CD8-positive, alpha-beta memory T cell (primary cell): ENCODE results near the gene CALY. TPM values are rescaled to one million over a fixed set of nuclear protein-coding genes. Genes with fewer than 3 reads are reported as not detected.

Experiments used
- CTCF ChIA-PET: fragments of 350-600 bp; sonication (Branson Sonifier 250); formaldehyde crosslinking; loops from one replicate; lab custom pipeline; 2021; ENCODE audit warnings: antibody characterized with exemption; lab: Charles Lee
- POLR2A ChIA-PET: fragments of 350-600 bp; sonication (Branson Sonifier 250); formaldehyde crosslinking; loops from one replicate; lab custom pipeline; 2021; ENCODE audit warnings: antibody characterized with exemption; lab: Charles Lee
- DNase-seq, 5 donors: peaks; one replicate each; pipeline versions ENCODE4 v3.0.0 to v3.0.0-alpha.2; 2020 to 2022; ENCODE audit warnings: mixed read lengths in 1 of 5
- H3K27ac ChIP-seq: one replicate; pipeline ENCODE4 v1.7.0; 2013; ENCODE audit warnings: low read depth, mild to moderate bottlenecking, low read length, moderate library complexity
- H3K27me3 ChIP-seq: 2 replicates; pipeline ENCODE4 v1.7.0; 2013; ENCODE audit warnings: low read length, mild to moderate bottlenecking; ENCODE audit not compliant: insufficient read depth, poor library complexity, severe bottlenecking
- H3K36me3 ChIP-seq: 2 replicates; pipeline ENCODE4 v1.7.0; 2013; ENCODE audit warnings: mild to moderate bottlenecking, low read length, moderate library complexity; ENCODE audit not compliant: insufficient read depth
- H3K4me1 ChIP-seq: 2 replicates; pipeline ENCODE4 v1.7.0; 2013; ENCODE audit warnings: mild to moderate bottlenecking, low read length, moderate library complexity; ENCODE audit not compliant: insufficient read depth
- H3K4me3 ChIP-seq: 2 replicates; pipeline ENCODE4 v1.7.0; 2013; ENCODE audit warnings: mild to moderate bottlenecking, low read length
- H3K9me3 ChIP-seq: 2 replicates; pipeline ENCODE4 v1.7.0; 2013; ENCODE audit warnings: mild to moderate bottlenecking, low read length
- H3K27ac Mint-ChIP-seq, 8 donors: one replicate each; pipeline ENCODE4 v1.8.0; 2020 to 2021; ENCODE audit warnings: mixed read lengths in 8 of 8, mild to moderate bottlenecking in 6 of 8, inconsistent platforms in 3 of 8, moderate library complexity in 3 of 8
- H3K27me3 Mint-ChIP-seq, 2 donors: one replicate each; pipeline ENCODE4 v1.8.0; 2020 to 2021; ENCODE audit warnings: mixed read lengths in 2 of 2, mild to moderate bottlenecking in 1 of 2, moderate library complexity in 1 of 2
- H3K36me3 Mint-ChIP-seq, 3 donors: one replicate each; pipeline ENCODE4 v1.8.0; 2020 to 2021; ENCODE audit warnings: mixed read lengths in 3 of 3, inconsistent platforms in 1 of 3, mild to moderate bottlenecking in 1 of 3
- H3K4me1 Mint-ChIP-seq, 3 donors: one replicate each; pipeline ENCODE4 v1.8.0; 2020 to 2021; ENCODE audit warnings: mixed read lengths in 3 of 3, inconsistent platforms in 1 of 3, mild to moderate bottlenecking in 1 of 3
- H3K4me3 Mint-ChIP-seq, 7 donors: one replicate each; pipeline ENCODE4 v1.8.0; 2020 to 2021; ENCODE audit warnings: mixed read lengths in 7 of 7, mild to moderate bottlenecking in 6 of 7, moderate library complexity in 4 of 7, inconsistent platforms in 2 of 7
- H3K9me3 Mint-ChIP-seq, 5 donors: one replicate each; pipeline ENCODE4 v1.8.0; 2020 to 2022; ENCODE audit warnings: mixed read lengths in 5 of 5, mild to moderate bottlenecking in 3 of 5, moderate library complexity in 2 of 5, inconsistent platforms in 1 of 5
- polyA plus RNA-seq: library from polyadenylated mRNA; unstranded; fragments of 300-500 nt; fragmentation: Illumina TruSeq; gene quantifications from one replicate; pipeline ENCODE4 v1.2.3, GENCODE V29; 2021
- total RNA-seq, 2 experiments: library from RNA; stranded (reverse); gene quantifications; one replicate each; pipeline ENCODE4 v1.2.3, GENCODE V29; 2021

The CALY gene
- total and polyA plus RNA-seq, 3 experiments from 2014 or later = 0.83 to 1.3 (median 0.92) TPM

GRCh38 chr10:133364645-133365431 lies 28.1 kb upstream of the CALY start:
- Histone ChIP-seq H3K27me3 (no peaks in the 10 kb centered on the region), H3K9me3 (no peaks in the 10 kb centered on the region), H3K4me3 (no peak overlapping the region), H3K4me1 (no peaks in the 10 kb centered on the region), H3K27ac (no peak overlapping the region), H3K36me3 (peaks cover 10% of the 10 kb centered on the region)
- Mint-ChIP-seq H3K4me3 (no peak overlapping the region), H3K9me3 (no peaks in the 10 kb centered on the region), H3K36me3 (peaks cover 6 to 61% (median 8%) of the 10 kb centered on the region in 3 donors), H3K27me3 (no peaks in the 10 kb centered on the region), H3K27ac (peak overlapping the region in 2 of 8 donors; percentile 54 to 56), H3K4me1 (peaks cover 6 to 25% (median 24%) of the 10 kb centered on the region in 3 donors)
- POLR2A ChIA-PET = no interaction called here
- CTCF ChIA-PET = no interaction called here
- no peak for DNase-seq

DNA sequence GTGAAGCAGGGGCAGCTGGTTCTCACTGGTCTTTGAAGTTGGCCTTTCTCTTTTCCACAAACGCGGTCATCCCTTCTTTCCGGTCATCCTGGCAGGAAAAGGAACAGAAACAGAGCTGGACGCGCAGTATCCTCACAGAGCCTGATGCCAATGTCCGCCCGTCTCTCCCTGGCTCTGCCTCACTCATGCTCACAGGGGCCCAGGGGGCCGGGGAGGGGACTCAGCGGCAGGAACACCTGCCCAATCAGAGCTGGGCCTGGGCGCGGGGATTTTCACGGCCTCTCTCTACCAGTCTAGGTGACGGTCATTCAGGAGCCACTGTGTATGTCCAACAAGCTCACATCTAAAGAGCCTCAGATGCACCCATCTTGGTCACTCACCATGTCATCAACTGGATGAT lies 26.1 kb upstream of the CALY start:
- Histone ChIP-seq H3K27me3 (no peaks in the 10 kb centered on the region), H3K4me3 (no peak overlapping the region), H3K4me1 (no peaks in the 10 kb centered on the region), H3K27ac (no peak overlapping the region), H3K9me3 (no peaks in the 10 kb centered on the region), H3K36me3 (no peaks in the 10 kb centered on the region)
- Mint-ChIP-seq H3K36me3 (peaks cover 6 to 44% (median 6%) of the 10 kb centered on the region in 3 donors), H3K27me3 (no peaks in the 10 kb centered on the region), H3K9me3 (no peaks in the 10 kb centered on the region), H3K27ac (no peak overlapping the region), H3K4me1 (peaks cover 6 to 32% (median 25%) of the 10 kb centered on the region in 3 donors), H3K4me3 (peak overlapping the region in 1 of 7 donors; percentile 40)
- POLR2A ChIA-PET = no interaction called here
- DNase-seq = no peak
- CTCF ChIA-PET = no interaction called here

- Histone ChIP-seq H3K4me1 (peaks cover under 1% of the 10 kb centered on the region), H3K9me3 (no peaks in the 10 kb centered on the region), H3K27ac (no peak overlapping the region), H3K4me3 (no peak overlapping the region), H3K27me3 (no peaks in the 10 kb centered on the region), H3K36me3 (no peaks in the 10 kb centered on the region)
- Mint-ChIP-seq H3K4me1 (peaks cover 6 to 32% (median 25%) of the 10 kb centered on the region in 3 donors), H3K27me3 (no peaks in the 10 kb centered on the region), H3K27ac (peak overlapping the region in 7 of 8 donors; percentile 36 to 78 (median 70)), H3K36me3 (peaks cover 4 to 40% (median 6%) of the 10 kb centered on the region in 3 donors), H3K4me3 (peak overlapping the region; percentile 36 to 79 (median 48)), H3K9me3 (no peaks in the 10 kb centered on the region)
- no peak for DNase-seq
- ChIA-PET POLR2A (interaction anchor here (0.9 kb wide), 1 partner anchor 27 kb away, joined by 4 read pairs; no protein-coding TSS in a partner anchor), CTCF (interaction anchor here (1.0 to 3.5 kb wide), 4 partner anchors 9 to 37 kb away, joined by 3 to 16 read pairs (median 3); no protein-coding TSS in a partner anchor)
Measured at GRCh38 chr10:133361773-133362441, 25.2 kb upstream of the CALY start.

DNA sequence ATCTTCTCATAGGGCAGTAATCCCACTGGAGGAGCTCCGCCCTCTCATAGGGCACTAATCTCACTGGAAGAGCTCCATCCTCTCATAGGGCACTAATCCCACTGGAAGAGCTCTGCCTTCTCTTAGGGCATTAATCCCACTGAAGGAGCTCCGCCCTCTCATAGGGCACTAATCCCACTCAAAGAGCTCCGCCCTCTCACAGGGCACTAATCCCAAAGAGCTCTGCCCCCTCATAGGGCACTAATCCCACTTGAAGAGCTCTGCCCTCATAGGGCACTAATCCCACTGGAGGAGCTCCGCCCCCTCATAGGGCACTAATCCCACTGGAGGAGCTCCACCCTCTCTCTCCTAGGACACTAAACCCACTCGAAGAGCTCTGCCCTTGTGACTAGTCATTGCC lies 24.5 kb upstream of the CALY start:
- H3K4me3 Mint-ChIP-seq = peak overlapping the region in 6 of 7 donors; percentile 36 to 79 (median 52)
- peaks cover 4 to 35% (median 6%) of the 10 kb centered on the region in 3 donors for H3K36me3 Mint-ChIP-seq
- Histone ChIP-seq H3K27ac (no peak overlapping the region), H3K9me3 (no peaks in the 10 kb centered on the region), H3K4me1 (peaks cover 6% of the 10 kb centered on the region), H3K27me3 (no peaks in the 10 kb centered on the region), H3K36me3 (no peaks in the 10 kb centered on the region), H3K4me3 (no peak overlapping the region)
- CTCF ChIA-PET = interaction anchor here (0.7 to 3.5 kb wide), 5 partner anchors 9 to 53 kb away, joined by 3 to 16 read pairs (median 3); no protein-coding TSS in a partner anchor
- DNase-seq = no peak
- H3K27me3 Mint-ChIP-seq = no peaks in the 10 kb centered on the region
- peaks cover 6 to 34% (median 25%) of the 10 kb centered on the region in 3 donors for H3K4me1 Mint-ChIP-seq
- H3K27ac Mint-ChIP-seq = peak overlapping the region in 5 of 8 donors; percentile 36 to 75 (median 49)
- H3K9me3 Mint-ChIP-seq = no peaks in the 10 kb centered on the region
- POLR2A ChIA-PET = interaction anchor here (0.9 kb wide), 1 partner anchor 28 kb away, joined by 4 read pairs; no protein-coding TSS in a partner anchor

DNA sequence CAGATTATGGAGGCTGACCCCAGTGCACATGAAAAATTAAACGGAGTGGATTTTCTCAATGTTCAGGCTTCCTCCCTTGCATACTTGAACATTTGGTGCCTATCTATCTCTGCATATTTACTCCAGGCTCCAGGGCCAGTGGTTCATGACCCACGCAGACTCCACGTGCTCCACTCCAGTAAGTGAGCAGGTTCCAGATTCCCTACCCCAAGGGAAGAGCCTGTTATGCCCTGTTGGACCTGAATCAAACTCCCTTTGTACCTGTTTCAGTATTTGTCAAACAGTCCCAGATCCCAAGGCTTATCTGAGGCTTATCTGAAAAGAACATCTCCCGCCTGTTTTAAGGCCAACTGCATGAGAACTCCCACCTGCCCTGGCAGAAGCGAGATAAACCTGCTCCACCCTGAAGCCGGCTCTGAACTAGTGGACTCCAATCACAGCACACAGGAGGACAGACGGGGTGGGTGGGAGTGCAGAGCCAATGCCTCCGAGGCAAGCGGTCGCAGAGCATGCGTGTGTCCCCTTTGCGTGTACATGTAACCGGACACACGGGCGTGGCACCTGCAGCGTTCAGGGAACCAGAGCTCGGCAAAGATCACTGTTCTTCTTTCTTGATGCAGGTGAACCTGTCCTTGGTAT lies 23.4 kb upstream of the CALY start:
- no peaks in the 10 kb centered on the region for H3K9me3 Mint-ChIP-seq
- Histone ChIP-seq H3K9me3 (no peaks in the 10 kb centered on the region), H3K36me3 (no peaks in the 10 kb centered on the region), H3K27ac (no peak overlapping the region), H3K4me1 (peaks cover 6% of the 10 kb centered on the region), H3K27me3 (no peaks in the 10 kb centered on the region), H3K4me3 (no peak overlapping the region)
- H3K4me3 Mint-ChIP-seq = peak overlapping the region in 2 of 7 donors; percentile 28 to 33
- ChIA-PET CTCF (interaction anchor here (3.5 kb wide), 1 partner anchor 31 kb away, joined by 16 read pairs; no protein-coding TSS in a partner anchor), POLR2A (no interaction called here)
- peak overlapping the region in 6 of 8 donors; percentile 29 to 75 (median 50) for H3K27ac Mint-ChIP-seq
- H3K27me3 Mint-ChIP-seq = no peaks in the 10 kb centered on the region
- DNase-seq = no peak
- peaks cover 9 to 37% (median 25%) of the 10 kb centered on the region in 3 donors for H3K4me1 Mint-ChIP-seq
- peaks cover 4 to 24% (median 6%) of the 10 kb centered on the region in 3 donors for H3K36me3 Mint-ChIP-seq

- Histone ChIP-seq H3K27me3 (no peaks in the 10 kb centered on the region), H3K4me3 (no peak overlapping the region), H3K9me3 (no peaks in the 10 kb centered on the region), H3K27ac (no peak overlapping the region), H3K36me3 (no peaks in the 10 kb centered on the region), H3K4me1 (peaks cover 6% of the 10 kb centered on the region)
- Mint-ChIP-seq H3K27me3 (no peaks in the 10 kb centered on the region), H3K27ac (peak overlapping the region in 3 of 8 donors; percentile 29 to 64 (median 32)), H3K4me1 (peaks cover 9 to 37% (median 25%) of the 10 kb centered on the region in 3 donors), H3K9me3 (no peaks in the 10 kb centered on the region), H3K36me3 (peaks cover 1 to 19% (median 6%) of the 10 kb centered on the region in 3 donors), H3K4me3 (peak overlapping the region in 1 of 7 donors; percentile 33)
- ChIA-PET CTCF (interaction anchor here (3.5 kb wide), 1 partner anchor 30 kb away, joined by 16 read pairs; no protein-coding TSS in a partner anchor), POLR2A (no interaction called here)
- peak in 2 of 5 donors; percentile 28 to 68 for DNase-seq
Measured at GRCh38 chr10:133359554-133359971, 22.9 kb upstream of the CALY start.

DNA sequence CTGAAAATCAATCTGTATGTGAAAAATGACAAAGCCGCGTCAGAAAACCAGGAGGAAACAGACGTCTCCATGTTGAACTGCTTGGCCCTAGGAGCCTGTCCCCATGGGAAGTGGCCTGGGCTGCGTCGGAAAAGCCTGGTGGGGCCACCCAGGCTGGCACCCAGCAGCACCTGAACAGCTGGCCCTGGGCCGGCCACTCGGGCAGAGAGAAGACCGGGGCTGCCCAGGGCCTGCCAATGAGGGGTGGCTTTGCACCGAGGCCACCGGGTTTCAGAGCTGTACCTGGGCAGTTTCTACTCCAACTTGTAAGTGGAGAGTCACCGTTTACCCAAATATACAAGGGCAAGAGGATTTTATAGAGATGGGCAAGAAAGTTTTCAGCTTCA lies 22.2 kb upstream of the CALY start:
- H3K4me1 ChIP-seq = peaks cover 6% of the 10 kb centered on the region
- no peaks in the 10 kb centered on the region for H3K9me3 ChIP-seq
- POLR2A ChIA-PET = no interaction called here
- no peaks in the 10 kb centered on the region for H3K27me3 Mint-ChIP-seq
- peak overlapping the region in 1 of 7 donors; percentile 3 for H3K4me3 Mint-ChIP-seq
- CTCF ChIA-PET = interaction anchor here (3.5 kb wide), 1 partner anchor 29 kb away, joined by 16 read pairs; no protein-coding TSS in a partner anchor
- no peak overlapping the region for H3K4me3 ChIP-seq
- no peaks in the 10 kb centered on the region for H3K9me3 Mint-ChIP-seq
- DNase-seq = peak in 1 of 5 donors; percentile 45
- H3K27ac Mint-ChIP-seq = peak overlapping the region in 2 of 8 donors; percentile 41 to 84
- H3K36me3 Mint-ChIP-seq = peaks cover 0 to 15% (median 6%) of the 10 kb centered on the region in 3 donors
- no peaks in the 10 kb centered on the region for H3K36me3 ChIP-seq
- no peak overlapping the region for H3K27ac ChIP-seq
- H3K27me3 ChIP-seq = no peaks in the 10 kb centered on the region
- peaks cover 9 to 37% (median 25%) of the 10 kb centered on the region in 3 donors for H3K4me1 Mint-ChIP-seq
